WI38 (cell line): Measurements from ENCODE around the gene TTC39C.
A peak's percentile ranks its signal among the peaks of the same experiment; 100 is the strongest.

Experiments
- H3K4me3 ChIP-seq: 2 replicates; pipeline ENCODE4 v1.5.1; 2011; ENCODE audit warnings: low read depth, mild to moderate bottlenecking, control low read depth, low read length
- CTCF ChIP-seq: IDR thresholded peaks from 2 replicates; pipeline ENCODE4 v1.5.1; 2012; ENCODE audit warnings: low read depth, mild to moderate bottlenecking, control low read depth, low read length

Gene TTC39C

GRCh38 chr18:23983112-23983511, 31.4 kb upstream of the TTC39C start:
- H3K4me3 ChIP-seq, result no peak overlapping the region
- no peak for TF ChIP-seq CTCF

GRCh38 chr18:23986600-23987359, 27.8 kb upstream of the TTC39C start:
- no peak for TF ChIP-seq CTCF
- no peak overlapping the region for H3K4me3 ChIP-seq

GRCh38 chr18:23990474-23991410, 23.8 kb upstream of the TTC39C start:
- no peak for TF ChIP-seq CTCF
- H3K4me3 ChIP-seq, result no peak overlapping the region

GRCh38 chr18:23992089-23992940, 22.2 kb upstream of the TTC39C start:
- no peak overlapping the region for H3K4me3 ChIP-seq
- TF ChIP-seq CTCF, result no peak

GRCh38 chr18:23992941-23993280, 21.6 kb upstream of the TTC39C start:
- TF ChIP-seq CTCF, result no peak
- no peak overlapping the region for H3K4me3 ChIP-seq

GRCh38 chr18:23994361-23994902, 20.1 kb upstream of the TTC39C start:
- H3K4me3 ChIP-seq, result 0 out of 2 replicates have a peak overlapping the region, but pooled peaks have one; percentile 9

More at GRCh38 chr18:23994361-23994902, 20.1 kb upstream of the TTC39C start:
- TF ChIP-seq CTCF, result no peak
